HG03135 (cell line): Measurements from ENCODE around the gene REEP1.

Experiments
- ATAC-seq: cut with Tn5 transposase; IDR thresholded peaks from one replicate; pipeline ENCODE4 v1.9.1; 2021; ENCODE audit warnings: mild to moderate bottlenecking, moderate library complexity; ENCODE audit not compliant: unreplicated experiment

Gene REEP1

DNA sequence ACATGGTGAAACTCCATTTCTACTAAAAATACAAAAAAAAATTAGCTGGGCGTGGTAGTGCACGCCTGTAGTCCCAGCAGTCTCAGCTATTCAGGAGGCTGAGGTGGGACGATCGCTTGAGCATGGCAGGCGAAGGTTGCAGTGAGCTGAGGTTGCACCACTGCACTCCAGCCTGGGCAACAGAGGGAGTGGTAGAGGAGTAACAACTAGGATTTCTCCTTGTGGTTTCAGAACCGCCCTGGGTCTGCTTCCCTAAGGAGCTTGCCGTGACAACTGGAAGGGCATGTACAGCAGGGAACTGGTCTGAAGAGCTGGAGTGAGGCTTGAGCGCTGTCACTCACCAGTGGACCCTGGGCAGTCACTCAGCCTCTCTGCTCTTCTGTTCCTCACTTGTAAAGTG lies 29.1 kb downstream of the REEP1 start:
- no peak for ATAC-seq

DNA sequence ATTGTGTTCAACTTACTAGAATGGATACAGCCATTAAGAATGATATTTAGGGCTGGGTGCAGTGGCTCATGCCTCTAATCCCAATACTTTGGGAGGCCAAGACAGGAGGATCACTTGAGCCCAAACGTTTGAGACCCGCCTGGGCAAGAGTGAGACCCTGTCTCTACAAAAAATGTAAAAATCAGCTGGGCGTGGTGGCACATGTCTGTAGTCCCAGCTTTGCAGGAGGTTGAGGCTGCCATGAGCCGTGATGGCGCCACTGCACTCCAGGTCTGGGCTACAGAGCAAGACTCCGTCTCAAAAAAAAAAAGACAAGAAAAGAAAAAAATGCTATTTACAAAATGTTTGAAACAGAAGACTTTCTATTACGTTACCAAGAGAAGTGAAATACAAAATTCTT lies 30.0 kb downstream of the REEP1 start:
- no peak for ATAC-seq

DNA sequence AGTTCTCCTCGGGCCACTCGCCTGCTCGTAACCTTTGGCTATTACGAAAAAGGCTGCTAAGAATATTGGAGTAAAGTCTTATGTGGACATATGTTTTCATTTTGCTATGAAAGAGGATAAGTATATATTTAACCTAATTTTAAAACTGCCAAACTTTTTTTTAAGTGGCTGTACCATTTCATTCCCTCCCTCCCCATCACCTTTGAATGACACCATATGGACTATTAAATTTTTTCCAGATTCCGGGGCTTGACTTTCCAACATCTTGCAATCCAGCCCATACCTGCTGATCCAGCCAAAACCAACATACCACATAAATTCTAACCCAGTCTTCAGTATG lies 31.5 kb downstream of the REEP1 start:
- ATAC-seq = no peak

DNA sequence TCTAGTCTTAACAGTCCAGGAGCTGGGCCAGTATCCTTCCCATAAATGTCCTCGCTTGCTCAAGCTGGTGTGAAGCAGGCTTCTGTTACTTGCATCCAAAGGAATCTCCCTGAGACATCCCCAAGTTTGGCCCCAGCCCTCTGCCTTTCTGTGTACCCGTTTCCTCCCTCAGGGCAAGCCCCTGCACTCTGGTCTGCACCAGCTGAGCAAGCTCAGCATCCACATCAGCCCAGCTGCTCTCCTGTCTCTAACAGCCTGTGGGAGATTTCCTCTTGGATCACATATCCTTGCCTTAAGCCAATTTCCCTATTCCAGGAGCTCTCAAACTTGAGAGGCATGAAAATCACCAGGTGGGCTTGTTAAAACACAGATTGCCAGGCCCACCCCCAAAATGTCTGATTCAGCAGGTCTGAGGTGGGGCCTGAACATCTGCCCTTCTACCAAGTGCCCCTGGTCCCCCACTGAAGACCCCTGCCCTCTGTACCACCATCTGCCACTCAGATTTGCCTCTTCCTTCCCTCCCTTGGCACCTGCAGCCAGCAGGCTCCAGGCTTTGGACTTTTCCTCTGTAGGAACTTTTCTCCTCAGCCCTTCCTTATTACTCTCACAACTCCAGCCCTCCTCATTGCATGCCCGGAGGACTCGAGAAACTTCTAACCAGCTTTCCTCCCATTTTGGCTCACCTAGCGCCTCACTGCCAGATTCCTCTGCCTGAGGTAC lies 32.1 kb downstream of the REEP1 start:
- no peak for ATAC-seq

DNA sequence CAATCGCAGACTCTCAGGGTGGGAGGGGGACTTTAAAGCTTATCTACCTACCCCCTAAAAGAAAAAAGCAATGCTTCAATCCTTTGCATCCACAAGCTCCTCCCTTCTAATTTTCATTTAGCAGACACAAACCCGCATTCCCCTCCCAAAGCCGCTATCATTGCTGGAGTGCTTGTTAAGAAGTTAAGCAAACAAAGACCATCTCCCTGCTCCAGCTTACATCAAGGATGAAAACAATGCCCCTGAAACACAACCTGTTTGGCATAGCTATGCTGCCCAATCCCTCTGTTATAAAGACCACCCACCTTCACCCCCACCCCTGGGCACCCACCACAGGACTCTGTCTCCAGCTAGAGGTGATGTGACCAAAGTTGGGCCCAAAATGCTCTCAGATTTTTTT lies 33.0 kb downstream of the REEP1 start:
- no peak for ATAC-seq

DNA sequence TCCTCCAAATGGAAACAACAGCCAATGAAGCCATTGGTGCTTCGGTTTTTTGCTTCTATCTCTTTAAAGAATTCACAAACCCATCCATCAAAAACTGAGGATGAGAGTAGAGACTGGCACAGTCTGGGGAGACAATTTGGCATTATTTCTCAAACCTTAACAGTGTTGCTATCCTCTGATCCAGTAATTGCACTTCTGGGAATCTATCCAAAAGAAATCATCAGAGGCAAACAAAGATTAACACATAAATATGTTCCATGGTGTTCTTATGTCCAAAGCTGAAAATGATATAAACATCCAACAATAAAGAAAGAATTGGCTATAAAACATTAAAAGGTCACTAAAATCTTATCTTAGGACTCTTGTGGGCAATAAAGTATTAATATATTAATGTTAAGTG lies 35.1 kb downstream of the REEP1 start:
- no peak for ATAC-seq

DNA sequence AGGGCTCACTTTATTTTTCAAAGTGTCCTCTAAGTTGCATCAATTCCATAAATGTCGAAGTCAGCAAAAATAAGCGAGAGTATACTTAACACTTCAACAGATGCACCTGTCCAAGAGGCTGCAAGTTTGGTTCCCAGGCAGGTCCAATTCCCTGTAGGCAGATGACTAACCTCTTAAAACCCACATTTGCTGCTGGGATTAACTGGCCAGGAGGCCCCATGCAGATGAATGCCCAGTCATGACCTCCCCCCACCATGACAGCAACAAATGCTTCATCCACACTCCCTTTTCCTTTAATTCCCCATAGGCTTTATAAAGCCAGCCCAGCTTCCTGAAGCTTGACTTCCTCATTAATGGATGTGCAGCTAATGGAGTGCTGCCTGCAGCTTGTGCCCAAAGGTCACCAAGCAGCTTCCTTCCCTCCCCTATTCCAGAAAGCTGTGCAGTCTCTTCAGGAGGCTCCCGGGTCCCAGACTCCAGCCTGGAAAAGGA lies 35.7 kb downstream of the REEP1 start:
- no peak for ATAC-seq

DNA sequence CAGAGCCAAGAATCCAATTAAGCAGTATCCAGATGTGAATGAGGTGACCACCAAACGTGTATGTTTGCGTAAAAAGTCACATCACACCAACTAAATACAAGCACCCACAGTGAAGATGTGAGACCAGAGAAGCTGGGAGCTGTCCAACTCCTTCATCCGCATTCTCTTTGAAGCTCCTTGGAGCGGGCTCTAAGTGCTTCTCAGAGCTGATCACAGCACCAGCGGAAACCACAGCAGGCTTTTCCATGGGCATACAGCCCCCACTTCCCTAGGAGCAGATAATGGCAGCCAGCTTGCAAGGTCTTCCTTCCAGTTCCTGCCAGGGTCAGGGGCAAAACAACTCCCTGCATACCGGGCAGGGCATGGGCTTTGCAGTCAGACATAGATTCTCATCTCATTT lies 36.4 kb downstream of the REEP1 start:
- no peak for ATAC-seq

DNA sequence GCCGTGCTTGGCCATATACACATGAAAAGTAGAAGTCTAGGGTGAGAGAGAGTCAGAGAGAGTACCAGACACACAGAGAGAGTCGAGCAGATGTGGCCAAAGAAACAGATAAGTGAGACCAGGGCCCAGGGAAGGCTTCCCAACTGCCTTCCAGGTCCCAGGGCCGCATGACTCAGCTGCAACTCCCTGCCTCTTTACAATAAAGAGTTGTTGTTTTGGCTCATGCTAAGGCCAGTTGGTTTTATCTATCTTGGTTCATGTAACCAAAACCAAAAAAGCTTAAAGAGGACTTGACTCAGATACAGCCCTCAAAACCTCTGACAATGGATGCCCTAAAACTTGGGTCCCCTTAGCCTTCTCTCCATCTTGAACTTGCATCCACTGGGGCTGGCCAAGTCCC lies 36.9 kb downstream of the REEP1 start:
- ATAC-seq = no peak

DNA sequence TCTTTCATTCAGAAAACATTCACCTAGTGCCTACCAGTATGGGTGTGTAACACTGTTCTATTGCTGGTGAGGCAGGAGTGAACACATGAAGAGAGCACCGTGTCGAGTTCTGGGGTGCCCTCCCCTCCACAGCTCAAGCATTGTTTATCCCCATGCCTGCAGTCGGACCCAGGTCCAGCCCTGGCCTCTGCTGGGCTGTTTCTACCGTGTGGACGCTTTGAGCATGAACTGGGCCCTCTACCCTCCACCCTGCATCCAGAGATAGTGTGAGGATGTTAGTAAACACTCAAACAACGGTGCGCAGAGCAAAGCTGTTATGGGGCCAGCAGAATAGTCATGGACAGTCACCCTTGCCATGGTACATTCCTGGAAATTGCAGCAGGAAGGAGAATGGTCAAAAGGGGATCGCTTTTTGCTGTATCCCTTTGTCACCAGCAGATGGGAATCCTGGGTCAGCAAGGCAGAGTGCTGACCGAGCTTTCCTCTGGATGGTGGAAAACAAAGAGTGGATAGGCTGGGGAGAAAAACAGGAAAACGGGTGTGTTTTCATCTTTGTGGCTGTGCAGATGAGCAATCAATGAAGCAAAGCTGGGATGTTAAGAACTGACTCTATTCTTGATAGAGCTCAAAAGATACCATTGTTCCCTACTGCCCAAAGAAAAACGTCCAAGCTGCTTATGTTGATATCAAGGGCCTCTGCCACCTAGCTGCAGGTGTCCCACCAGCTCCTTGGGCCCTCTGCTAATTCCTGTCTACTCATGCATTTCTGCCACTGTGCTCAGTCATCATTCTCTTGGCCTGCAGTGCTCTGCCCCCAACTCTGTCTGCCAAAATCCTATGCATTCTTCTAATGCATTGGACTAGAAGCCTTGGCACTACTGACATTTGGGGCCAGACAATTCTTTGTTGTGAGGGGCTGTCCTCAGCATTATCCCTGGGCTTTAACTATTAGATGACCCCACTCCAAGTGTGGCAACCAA lies 38.7 kb downstream of the REEP1 start:
- ATAC-seq = no peak

DNA sequence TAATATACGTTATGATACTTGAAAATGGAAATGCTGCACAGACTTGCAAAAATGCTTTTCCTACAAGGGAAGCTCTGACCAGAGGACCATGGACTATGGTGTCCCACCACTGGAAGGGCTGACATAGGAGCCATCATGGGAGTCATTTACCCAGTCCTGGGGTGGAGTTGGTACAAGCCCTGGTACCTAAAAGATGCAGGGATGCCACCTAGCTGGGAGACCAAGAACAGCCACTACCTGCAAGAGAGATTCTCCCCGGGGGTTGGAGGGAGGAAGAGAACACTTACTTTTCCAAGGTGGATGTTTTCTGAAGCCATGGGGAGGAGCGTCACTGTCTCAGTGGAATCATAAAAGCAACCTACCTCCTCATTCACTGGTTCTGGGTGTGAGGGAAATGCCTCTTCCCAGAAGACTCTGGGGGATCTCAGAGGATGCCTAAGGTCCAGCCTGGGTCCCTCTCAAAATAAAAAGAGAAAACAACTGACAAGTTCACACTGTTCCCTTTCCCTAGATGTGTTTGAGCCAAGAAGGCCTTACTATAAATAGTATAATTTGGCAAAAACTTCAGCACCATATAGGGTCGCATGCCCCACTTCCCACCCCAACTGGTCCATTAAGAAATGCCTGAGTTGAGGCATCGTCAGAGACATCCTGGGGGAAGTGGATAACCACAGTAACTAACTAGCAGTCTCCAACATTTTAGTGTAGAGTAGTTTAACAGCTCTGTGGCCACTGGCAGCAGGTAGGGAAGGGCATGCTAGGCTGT lies 39.9 kb downstream of the REEP1 start:
- ATAC-seq = no peak

DNA sequence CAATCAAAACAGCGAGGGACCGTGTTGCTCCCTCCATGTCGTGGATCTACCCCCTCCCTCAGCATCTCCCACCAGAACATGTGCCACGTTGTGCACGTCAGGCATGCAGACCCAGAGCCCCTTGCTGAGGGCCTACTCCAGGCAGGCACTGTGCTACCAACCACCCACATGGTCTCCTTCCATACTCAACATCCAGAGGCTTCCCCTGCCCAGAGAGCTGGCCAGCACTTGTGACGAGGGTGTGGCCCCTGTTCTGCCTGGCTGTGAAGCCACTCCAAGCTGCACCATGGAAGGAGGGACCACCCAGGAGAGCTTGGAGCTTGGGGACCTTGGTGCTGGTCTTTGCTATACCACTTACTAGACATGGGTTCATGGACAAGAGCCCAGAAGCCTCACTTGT lies 40.5 kb downstream of the REEP1 start:
- ATAC-seq = no peak

DNA sequence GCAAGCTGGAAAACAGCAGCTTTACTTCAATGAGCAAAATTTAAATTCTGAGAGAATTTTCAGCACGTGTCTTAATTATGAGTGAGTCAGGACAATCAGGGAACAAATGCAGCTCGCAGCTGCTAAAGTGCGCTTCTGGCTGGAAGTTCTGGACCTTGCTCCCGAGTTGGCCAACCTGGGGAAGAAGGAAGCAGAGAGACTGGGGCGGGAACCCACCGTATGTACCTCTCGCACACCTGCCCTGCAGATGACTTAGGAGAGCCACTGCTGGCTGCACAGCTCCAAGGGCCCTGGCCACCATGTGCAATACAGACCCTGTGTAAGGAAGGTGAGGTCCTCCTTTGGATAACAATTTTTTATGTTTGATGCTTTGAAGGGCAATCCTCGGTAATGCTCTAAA lies 42.4 kb downstream of the REEP1 start:
- ATAC-seq = no peak

DNA sequence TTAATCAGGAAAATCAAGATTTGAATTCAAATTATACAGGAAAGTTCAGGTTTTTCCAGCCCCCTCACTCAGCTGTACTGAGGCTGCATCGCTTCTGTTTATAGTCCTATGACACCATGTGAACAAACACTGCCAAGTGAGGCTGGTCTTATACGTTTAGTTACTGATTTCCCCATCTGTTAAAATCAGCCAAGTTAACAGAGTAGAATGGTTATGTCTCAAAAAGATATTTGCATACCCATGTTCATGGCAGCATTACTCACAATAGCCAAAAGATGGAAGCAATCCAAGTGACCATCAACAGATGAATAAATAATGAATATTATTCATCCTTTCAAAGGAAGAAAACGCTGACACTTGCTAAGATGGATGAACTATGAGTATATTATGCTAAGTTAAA lies 43.8 kb downstream of the REEP1 start:
- ATAC-seq = no peak

DNA sequence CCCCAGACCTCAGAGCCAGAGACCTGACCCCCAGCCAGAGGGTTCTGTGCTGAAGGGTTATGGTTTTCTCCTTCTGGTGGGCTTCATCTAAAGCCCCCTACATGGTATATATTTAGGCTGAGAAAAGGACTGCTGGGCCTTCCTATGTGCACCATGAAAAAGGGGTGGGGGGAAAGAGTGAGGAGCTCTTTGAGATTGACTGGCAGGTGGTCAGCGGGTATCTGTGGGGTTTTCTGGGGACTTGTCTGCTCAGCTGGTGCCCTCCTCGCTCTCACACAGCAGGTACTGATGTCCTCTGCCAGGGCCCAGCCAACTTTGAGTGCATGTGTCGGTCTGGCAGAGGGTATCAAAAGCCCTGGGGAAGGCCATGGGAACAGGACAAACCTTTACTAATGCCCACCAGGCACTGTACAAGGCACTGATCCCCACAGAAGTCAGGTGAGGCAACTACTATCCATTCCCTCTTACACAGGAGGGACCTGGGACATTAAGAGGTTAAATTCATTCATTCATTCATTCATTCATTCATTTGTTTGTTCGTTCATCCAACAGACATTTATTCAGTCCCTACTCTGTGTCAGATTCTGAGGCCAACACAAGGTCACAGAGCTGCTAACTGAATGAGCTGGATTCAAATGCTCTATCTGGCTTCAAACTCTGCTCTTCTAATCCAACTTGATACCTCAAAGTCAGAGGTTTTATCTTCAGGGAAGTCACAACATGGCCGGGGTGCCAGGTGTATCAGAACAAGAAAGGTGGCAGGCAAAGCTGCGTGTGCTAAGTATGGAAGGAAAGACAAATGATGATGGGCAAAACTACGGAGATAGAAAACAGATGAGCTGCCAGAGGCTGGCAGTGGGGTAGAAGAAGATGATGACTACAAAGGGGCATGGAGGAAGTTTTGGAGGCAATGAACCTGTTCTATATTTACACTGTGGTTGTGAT lies 44.6 kb downstream of the REEP1 start:
- ATAC-seq = no peak

DNA sequence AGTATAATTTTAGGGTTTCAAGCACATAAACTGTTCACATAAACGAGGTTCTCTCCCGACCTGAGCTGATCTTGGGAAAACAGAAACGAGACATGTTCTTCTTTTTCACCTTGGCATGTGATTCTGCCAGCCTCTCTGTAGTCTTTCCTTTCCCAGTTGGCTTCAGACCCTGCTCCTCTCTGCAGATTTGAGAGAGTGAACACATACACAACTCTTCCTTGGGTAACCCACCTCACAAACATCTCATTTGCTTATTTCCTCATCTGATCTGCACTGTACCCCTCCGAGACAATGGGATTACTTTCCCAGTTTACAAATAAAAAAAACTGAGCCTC lies 46.1 kb downstream of the REEP1 start:
- no peak for ATAC-seq

DNA sequence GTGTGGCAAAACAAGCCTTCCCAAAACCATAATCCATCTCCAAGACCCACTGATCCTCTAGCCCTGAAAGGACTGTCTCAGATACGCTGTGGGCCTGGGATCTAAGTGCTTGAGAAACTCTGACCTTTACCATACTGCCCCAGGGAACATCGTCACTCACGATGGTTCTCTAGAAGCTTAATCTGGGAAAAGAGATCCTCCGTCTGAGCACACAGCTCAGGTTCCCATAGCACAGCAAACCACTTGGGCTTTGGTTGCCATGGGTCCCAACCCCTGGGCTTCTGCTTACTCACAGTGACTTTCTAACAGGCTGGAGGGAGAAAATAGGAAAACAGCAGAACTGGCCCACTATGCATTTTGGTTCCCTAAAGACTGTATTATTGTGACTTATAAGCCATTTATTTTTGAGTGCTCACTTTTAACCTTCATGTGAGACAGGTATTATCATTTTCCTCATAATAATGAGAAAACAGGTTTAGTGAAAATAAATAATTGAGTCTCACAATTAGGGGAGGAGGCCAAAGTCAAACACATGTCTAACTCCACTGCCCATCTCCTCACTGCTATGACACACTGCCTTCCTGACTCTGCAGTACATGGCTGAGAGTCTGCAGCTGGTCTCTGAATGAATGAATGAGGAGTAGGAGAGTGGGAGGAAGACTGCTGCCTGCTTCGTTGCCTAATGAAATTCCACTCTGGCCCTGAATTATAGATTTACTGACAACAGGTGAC lies 46.7 kb downstream of the REEP1 start:
- no peak for ATAC-seq

DNA sequence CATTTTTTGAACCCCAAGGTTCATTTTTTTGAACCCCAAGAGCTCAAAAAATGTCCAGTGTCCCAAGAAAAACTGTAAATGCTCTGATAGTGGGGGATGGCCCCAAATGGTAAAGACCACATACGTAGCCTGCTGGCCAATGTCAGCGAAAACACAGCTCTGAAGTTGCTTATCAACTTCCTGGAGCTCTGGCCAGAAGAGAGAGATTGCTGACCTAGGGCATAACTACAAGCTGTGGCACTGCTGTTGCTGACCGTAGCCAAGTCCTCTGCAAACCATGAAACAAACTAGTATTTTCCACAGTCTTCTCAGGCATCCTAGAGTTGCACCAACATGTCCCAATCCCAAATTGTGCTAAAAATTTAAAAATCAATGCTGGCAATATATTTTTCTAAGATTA lies 50.9 kb downstream of the REEP1 start:
- no peak for ATAC-seq

DNA sequence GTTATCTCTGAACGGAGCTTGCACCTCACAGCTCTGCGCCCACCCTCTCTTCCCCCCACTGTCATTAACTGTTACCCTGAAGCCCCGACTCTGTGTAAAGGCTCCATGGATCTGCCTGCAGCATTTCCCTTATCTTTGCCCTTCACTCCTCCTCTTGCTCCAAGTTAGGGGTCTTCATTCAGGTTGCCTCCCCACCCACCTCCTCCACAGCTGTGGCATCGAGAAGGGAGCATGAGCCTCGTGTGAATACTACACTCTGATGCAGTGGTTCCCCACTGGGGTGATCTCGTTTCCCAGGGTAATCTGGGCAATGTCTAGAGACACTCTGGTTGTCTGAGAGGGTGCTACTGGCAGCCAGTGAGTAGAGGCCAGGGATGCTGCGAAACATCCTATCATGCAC lies 51.4 kb downstream of the REEP1 start:
- no peak for ATAC-seq

DNA sequence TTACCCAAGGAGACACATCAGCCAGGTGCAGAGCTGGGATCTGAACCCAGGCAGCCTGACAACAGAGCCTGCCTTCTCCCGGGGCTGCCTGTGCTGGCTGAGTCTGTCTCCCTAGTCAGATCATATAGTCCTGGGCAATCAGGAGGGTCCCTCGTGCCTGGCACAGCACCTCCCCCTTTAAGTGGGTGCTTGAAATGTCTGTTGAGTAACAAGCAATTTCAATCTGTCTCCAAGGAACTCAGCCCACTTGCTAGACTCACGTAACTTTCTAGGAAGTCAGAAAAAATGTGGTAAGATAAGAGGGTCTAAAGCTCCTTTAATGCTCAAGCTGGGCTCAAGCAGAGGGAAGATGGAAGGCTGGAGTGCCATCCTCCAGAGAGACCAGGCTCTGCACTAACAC lies 51.9 kb downstream of the REEP1 start:
- no peak for ATAC-seq
